Ectodermal cell (in vitro differentiated cells): ENCODE results near the gene CASP6.

Experiments
- H3K27ac ChIP-seq: 2 replicates; pipeline ENCODE4 v1.7.0; 2013; ENCODE audit warnings: mild to moderate bottlenecking, low read depth, low read length; ENCODE audit not compliant: insufficient read depth, poor library complexity, severe bottlenecking
- H3K27me3 ChIP-seq: 2 replicates; pipeline ENCODE4 v1.7.0; 2013; ENCODE audit warnings: mild to moderate bottlenecking, low read length; ENCODE audit not compliant: insufficient read depth, control insufficient read depth, poor library complexity, severe bottlenecking
- H3K36me3 ChIP-seq: one replicate; pipeline ENCODE4 v1.7.0; 2013; ENCODE audit warnings: low read length; ENCODE audit not compliant: control insufficient read depth, insufficient read depth
- H3K4me1 ChIP-seq: one replicate; pipeline ENCODE4 v1.7.0; 2013; ENCODE audit warnings: low read length; ENCODE audit not compliant: control insufficient read depth, insufficient read depth
- H3K4me3 ChIP-seq: 2 replicates; pipeline ENCODE4 v1.7.0; 2013; ENCODE audit warnings: low read depth, low read length, control low read depth; ENCODE audit not compliant: insufficient read depth
- H3K9me3 ChIP-seq: 2 replicates; pipeline ENCODE4 v1.7.0; 2013; ENCODE audit warnings: mild to moderate bottlenecking, low read length, moderate library complexity; ENCODE audit not compliant: control insufficient read depth
- WGBS, 2 experiments: methylation state at CpG; one replicate each; pipeline ENCODE4 v1.1.7; 2013; ENCODE audit warnings: missing lambda C conversion rate in 2 of 2; 5-methylcytosine and 5-hydroxymethylcytosine counted together

CASP6 gene

DNA sequence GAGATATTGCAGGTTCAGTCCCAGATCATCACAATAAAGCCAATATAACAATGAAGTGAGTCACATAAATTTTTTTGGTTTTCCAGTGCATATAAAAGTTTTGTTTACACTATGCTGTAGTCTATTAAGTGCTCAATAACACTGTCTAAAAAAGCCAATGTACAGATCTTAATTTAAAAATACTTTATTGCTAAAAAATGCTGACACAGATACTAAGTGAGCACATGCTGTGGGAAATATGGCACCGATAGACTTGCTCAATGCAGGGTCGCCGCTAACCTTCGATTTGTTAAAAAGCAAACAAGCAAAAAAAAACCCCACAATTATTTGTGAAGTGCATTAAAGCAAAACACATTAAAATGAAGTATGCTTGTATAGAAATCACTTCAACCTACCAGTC is 16.4 kb upstream of the CASP6 start:
- WGBS, 2 experiments = 98% methylated on average over 4 of the region's 4 CpGs; no CpG with 5 or more reads in 1 of the 2 experiments
- no peaks in the 10 kb centered on the region for H3K9me3 ChIP-seq
- no peaks in the 10 kb centered on the region for H3K27me3 ChIP-seq
- no peaks in the 10 kb centered on the region for H3K4me1 ChIP-seq
- no peak overlapping the region for H3K27ac ChIP-seq
- peaks cover 4% of the 10 kb centered on the region for H3K36me3 ChIP-seq
- no peak overlapping the region for H3K4me3 ChIP-seq

GRCh38 chr4:109718759-109719158 is 15.5 kb upstream of the CASP6 start:
- Histone ChIP-seq H3K4me3 (no peak overlapping the region), H3K4me1 (no peaks in the 10 kb centered on the region), H3K36me3 (peaks cover 4% of the 10 kb centered on the region), H3K9me3 (no peaks in the 10 kb centered on the region), H3K27ac (no peak overlapping the region), H3K27me3 (no peaks in the 10 kb centered on the region)
- 93 to 100% methylated on average over 1 of the region's 1 CpG for WGBS, 2 experiments

DNA sequence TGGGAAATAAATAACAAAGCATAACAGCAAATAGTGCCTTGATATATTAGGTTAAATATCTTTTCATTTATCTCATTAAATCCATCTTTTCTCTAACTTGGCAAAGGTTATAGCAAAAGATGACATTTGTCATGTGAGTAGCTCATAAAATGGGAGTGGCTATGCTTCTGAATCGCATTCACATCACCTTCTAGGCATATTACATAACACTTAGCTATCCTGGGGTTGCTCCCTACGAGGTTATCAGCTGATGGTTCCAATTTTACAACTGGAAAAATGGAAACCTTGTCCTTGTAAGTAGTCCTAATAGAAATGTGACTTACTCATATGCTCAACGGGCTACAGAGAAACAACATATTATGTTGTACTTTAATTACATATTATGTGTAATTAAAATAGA is 10.3 kb upstream of the CASP6 start:
- WGBS, 2 experiments = 60 to 85% methylated on average over 1 to 2 of the region's 3 CpGs
- Histone ChIP-seq H3K36me3 (peaks cover 4% of the 10 kb centered on the region), H3K9me3 (no peaks in the 10 kb centered on the region), H3K27me3 (no peaks in the 10 kb centered on the region), H3K4me3 (no peak overlapping the region), H3K4me1 (no peaks in the 10 kb centered on the region), H3K27ac (no peak overlapping the region)

GRCh38 chr4:109708990-109709389 is 5.7 kb upstream of the CASP6 start:
- H3K36me3 ChIP-seq = no peaks in the 10 kb centered on the region
- no peak overlapping the region for H3K4me3 ChIP-seq
- H3K9me3 ChIP-seq = no peaks in the 10 kb centered on the region
- H3K27ac ChIP-seq = no peak overlapping the region
- 94 to 100% methylated on average over 1 of the region's 1 CpG for WGBS, 2 experiments
- H3K4me1 ChIP-seq = no peaks in the 10 kb centered on the region
- H3K27me3 ChIP-seq = no peaks in the 10 kb centered on the region

- H3K4me1 ChIP-seq = peaks cover 4% of the 10 kb centered on the region
- 87 to 100% methylated on average over 2 of the region's 2 CpGs for WGBS, 2 experiments
- H3K36me3 ChIP-seq = no peaks in the 10 kb centered on the region
- H3K27ac ChIP-seq = no peak overlapping the region
- no peaks in the 10 kb centered on the region for H3K27me3 ChIP-seq
- H3K9me3 ChIP-seq = no peaks in the 10 kb centered on the region
- H3K4me3 ChIP-seq = no peak overlapping the region
Observed at GRCh38 chr4:109708435-109708834, 5.2 kb upstream of the CASP6 start.

- Histone ChIP-seq H3K4me1 (peaks cover 12% of the 10 kb centered on the region), H3K36me3 (no peaks in the 10 kb centered on the region), H3K4me3 (peak overlapping the region; percentile 48), H3K27me3 (no peaks in the 10 kb centered on the region), H3K9me3 (no peaks in the 10 kb centered on the region), H3K27ac (no peak overlapping the region)
- 49 to 50% methylated on average over 11 of the region's 11 CpGs for WGBS, 2 experiments
Observed at GRCh38 chr4:109703664-109704361, 568 bp upstream of the CASP6 start.

DNA sequence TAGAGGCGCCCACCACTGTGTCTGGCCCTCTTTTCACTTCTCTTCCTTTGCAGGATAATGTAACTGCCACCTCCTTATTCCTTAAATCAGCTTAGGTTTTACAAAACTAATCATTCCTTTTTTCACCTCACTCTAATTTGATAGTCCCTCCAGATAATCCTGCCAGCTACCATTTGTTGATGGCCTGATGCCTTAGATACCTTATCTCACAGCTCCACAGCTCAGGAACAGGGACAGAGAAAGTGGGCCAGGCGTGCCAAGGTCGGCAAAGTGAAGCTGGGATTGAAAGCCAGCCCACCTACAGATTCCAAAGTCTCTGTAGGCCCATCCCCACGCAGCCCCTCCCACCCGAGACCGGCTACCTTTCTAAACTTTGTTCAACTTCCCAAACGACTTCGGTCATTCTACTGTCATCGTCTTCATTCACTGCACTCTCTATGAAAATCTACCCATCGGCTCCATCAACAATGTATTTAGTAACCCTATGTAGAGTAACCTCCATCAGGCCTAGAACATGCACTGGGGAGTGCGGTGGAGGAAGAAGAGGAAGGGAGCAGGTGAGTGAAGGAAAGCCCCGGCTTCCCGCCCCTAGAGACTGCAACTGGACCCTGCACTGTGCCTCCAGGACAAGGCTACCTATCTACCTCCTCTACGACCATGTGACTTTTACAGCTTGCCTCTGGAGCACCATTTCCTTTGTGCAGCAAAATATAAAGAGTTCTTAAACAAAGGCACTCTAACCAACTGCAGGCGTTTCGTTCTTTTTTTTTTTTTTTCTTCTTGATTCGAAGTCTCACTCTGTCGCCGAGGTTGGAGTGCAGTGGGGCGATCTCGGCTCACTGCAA is 1.5 kb downstream of the CASP6 start:
- H3K4me3 ChIP-seq = peak overlapping the region; percentile 48
- no peak overlapping the region for H3K27ac ChIP-seq
- 64 to 65% methylated on average over 21 of the region's 21 CpGs for WGBS, 2 experiments
- H3K9me3 ChIP-seq = no peaks in the 10 kb centered on the region
- H3K27me3 ChIP-seq = no peaks in the 10 kb centered on the region
- peaks cover 4% of the 10 kb centered on the region for H3K36me3 ChIP-seq
- peaks cover 12% of the 10 kb centered on the region for H3K4me1 ChIP-seq

DNA sequence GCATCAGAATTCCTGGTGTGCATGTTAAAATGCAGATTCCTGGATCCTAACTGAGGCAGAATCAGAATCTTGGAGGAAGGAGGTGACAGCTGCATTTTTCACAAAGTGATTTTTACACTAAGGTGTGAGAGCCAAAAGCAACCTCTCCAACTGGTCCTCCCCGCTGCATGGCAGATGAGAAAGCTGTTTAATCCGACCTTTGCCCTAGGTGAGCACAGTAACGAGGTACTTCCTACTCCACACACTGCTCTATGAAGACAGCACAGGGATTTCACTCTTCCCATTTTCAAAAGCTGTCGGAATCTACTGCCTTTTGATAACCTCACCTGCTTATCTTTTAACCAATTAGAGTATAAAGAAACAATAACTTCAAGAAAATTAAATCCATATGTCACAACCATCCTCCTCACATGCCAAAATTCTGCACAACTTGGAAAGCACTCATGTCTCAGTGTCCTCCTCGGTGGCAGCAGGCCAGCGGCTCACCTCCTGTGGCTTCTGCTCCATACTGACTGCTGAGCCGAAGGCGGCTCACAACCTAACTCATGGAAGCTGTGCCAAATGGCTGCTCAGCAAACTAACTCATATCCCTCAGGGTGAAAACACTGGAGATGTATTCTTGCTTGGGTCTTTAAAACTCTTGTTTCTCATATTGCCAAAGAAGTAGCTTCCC is 3.6 kb downstream of the CASP6 start:
- WGBS, 2 experiments = 90 to 92% methylated on average over 8 of the region's 8 CpGs
- Histone ChIP-seq H3K27me3 (no peaks in the 10 kb centered on the region), H3K9me3 (no peaks in the 10 kb centered on the region), H3K4me1 (peaks cover 12% of the 10 kb centered on the region), H3K27ac (no peak overlapping the region), H3K4me3 (no peak overlapping the region), H3K36me3 (peaks cover 4% of the 10 kb centered on the region)

DNA sequence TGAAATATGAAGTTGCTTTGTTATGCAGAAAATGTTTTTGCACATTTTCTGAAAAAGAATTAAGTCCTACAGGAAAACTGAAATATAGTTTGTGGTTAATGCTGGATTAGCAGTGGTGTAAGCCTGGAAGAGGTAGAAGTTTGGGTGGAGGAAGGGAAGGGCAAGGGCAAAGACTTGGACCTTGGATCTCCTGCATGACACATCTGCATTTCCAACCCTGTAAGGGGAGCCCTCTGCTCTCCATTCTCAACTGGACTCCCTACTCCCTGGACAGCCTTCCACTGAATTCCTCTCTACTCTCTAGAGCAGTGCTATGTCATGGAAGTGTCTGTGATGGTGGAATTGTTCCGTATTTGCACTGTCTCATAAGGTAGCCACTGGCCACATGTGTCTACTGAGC is 4.6 kb downstream of the CASP6 start:
- peaks cover 13% of the 10 kb centered on the region for H3K36me3 ChIP-seq
- H3K4me3 ChIP-seq = no peak overlapping the region
- 95 to 100% methylated on average over 1 of the region's 1 CpG for WGBS, 2 experiments
- peaks cover 9% of the 10 kb centered on the region for H3K4me1 ChIP-seq
- H3K27ac ChIP-seq = no peak overlapping the region
- no peaks in the 10 kb centered on the region for H3K9me3 ChIP-seq
- H3K27me3 ChIP-seq = no peaks in the 10 kb centered on the region

- WGBS, 2 experiments = 94 to 100% methylated on average over 1 of the region's 1 CpG
- H3K4me1 ChIP-seq = no peaks in the 10 kb centered on the region
- H3K9me3 ChIP-seq = no peaks in the 10 kb centered on the region
- H3K27me3 ChIP-seq = no peaks in the 10 kb centered on the region
- H3K36me3 ChIP-seq = peaks cover 24% of the 10 kb centered on the region
- no peak overlapping the region for H3K4me3 ChIP-seq
- H3K27ac ChIP-seq = no peak overlapping the region
Observed at GRCh38 chr4:109691411-109691920, 11.8 kb downstream of the CASP6 start.
